GM19193 (cell line): ENCODE measurements around the gene MYO7A.

Experiments
- POLR2A ChIP-seq: IDR thresholded peaks from 4 replicates; pipeline ENCODE4 v1.6.1; 2011; ENCODE audit not compliant: insufficient read depth, insufficient read length; ENCODE audit errors: extremely low read depth

Gene MYO7A

GRCh38 chr11:77183431-77183984, 55.5 kb downstream of the MYO7A start:
- TF ChIP-seq POLR2A = no peak

GRCh38 chr11:77184136-77184860, 56.3 kb downstream of the MYO7A start:
- no peak for TF ChIP-seq POLR2A

DNA sequence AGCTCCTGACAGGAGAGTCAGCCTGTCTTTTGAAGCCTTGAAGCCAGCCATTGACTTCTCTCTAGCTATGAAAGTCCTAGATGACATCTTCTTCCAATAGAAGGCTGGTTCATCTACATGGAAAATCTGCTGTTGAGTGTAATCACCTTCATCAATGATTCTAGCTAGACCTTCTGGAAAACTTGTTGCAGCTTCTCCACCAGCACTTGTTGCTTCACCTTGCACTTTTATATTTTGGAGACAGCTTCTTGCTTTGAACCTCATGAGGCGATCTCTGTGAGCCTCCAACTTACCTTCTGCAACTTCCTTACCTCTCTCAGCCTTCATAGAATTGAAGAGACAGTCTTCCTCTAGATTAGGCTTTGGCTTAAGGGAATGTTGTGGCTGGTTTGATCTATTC, 58.3 kb downstream of the MYO7A start:
- TF ChIP-seq POLR2A = no peak

DNA sequence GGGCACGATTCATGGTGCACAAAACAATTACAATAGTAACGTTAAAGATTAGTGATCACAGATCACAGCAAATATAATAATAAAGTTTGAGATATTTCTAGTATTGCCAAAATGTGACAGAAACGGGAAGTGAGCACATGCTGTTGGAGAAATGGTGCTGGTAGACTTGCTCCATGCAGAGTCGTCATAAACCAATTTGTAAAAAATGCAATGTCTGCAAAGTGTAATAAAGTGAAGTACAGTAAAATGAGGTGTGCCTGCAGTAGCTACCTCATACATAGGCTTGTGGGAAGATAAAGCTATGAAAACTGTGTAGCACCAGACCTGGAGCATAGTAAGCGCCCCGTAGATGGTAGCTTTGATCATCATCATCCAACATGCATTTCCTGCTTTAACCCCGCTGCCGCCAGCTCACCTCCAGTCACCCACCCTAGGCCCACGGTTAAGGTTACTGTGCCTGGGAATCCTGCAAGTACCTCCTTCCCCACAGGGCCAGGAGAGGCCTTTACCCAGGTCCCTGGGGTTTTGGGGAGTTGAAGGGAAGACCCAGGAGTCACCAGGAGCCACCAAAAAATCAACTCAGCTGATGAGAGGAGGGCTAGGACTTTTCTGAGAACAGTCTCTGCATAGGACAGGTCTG, 59.2 kb downstream of the MYO7A start:
- no peak for TF ChIP-seq POLR2A

DNA sequence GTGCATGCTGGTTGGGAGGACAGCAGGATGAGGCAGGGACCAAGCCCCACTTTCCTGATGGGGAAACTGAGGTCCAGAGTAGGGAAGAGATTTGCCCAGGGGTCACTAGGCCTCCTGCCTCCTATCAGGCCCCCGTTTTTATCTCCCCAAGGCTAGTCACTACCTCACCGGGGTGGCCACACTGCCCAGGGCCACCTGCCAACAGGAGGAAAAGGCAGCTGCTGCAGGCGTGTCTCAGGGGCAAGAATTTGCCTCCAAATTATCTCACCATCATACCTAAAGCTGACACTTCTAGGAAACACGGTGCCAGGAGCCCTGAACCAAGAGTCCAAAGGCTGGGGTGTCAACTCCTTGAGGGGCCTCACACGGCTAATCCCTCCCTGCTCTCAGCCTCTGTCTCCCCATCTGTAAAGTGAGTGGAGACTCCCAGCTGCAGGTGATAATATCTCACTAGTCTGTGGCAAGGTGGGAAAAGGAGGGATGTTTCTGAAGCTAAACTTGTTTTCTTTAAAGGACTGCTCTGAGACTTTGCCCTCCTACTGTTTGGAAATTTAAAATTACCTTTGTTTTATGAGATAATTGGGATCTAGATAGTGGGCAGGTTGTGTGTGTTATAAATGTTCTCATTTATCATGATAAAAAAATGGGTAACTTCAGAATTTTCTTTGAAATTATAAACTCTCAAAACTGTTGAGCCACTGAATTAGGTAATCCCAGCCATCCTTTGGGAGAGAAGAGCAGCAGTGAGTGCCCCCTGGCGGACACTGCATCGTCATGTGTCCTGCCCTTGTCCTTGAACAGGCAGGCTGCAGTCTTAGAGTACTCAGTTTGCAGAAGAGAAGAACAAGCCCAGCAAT, 60.0 kb downstream of the MYO7A start:
- TF ChIP-seq POLR2A = no peak

- no peak for TF ChIP-seq POLR2A
Measured at GRCh38 chr11:77188633-77189491, 60.8 kb downstream of the MYO7A start.

DNA sequence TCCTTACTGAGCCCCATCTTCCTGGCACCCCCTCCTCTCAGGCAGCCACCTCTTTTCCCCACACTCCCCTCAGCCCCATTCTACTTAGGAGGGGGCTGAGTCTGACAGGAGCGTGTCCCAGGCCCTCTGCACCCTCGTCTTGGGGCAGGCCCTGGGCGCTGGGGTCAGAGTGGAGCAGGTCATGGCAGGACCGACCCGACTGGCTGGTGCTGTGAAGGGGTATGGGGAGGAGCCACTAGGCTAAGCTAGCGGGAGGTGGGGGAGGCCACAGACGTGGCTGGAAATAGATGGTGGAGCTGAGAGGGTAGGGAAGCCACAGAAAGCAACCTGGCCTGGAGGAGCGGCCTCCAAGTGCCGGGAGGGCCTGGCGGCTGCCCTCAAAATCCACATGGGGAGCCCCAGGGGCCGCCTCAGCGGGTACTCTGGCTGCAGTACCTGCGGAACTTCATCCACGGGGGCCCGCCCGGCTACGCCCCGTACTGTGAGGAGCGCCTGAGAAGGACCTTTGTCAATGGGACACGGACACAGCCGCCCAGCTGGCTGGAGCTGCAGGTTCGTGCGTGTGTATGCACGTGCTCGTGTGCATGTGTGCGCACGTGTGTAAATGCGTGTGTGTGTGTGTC, 61.7 kb downstream of the MYO7A start:
- no peak for TF ChIP-seq POLR2A

DNA sequence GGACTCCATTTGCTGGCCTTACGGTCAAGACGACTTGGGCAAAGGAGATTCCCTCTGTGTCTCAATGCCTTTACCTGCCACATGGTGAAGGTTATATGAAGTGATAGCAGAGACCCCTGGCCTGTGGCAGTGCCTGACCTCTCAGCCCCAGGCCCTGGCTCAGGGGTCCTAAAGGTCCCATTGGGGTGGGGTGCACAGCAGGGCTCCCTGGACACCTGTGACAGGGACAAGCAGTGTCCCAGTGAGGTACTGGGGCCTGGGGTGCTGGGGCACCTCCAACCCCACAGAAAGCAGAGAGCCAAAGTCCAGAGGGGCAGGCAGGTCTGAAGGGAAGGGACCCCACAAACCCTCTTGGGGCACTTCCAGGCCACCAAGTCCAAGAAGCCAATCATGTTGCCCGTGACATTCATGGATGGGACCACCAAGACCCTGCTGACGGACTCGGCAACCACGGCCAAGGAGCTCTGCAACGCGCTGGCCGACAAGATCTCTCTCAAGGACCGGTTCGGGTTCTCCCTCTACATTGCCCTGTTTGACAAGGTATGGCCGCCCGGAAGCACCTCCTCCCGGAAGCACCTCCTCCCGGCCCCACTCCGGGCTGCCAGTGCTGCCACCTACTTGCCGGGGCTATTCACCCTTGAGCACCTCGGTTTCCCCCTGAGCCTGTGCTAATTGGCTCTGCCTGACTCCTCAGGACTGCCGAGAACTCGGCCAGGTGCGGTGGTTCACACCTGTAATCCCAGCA, 62.5 kb downstream of the MYO7A start:
- no peak for TF ChIP-seq POLR2A

GRCh38 chr11:77191429-77191822, 63.4 kb downstream of the MYO7A start:
- TF ChIP-seq POLR2A = no peak

DNA sequence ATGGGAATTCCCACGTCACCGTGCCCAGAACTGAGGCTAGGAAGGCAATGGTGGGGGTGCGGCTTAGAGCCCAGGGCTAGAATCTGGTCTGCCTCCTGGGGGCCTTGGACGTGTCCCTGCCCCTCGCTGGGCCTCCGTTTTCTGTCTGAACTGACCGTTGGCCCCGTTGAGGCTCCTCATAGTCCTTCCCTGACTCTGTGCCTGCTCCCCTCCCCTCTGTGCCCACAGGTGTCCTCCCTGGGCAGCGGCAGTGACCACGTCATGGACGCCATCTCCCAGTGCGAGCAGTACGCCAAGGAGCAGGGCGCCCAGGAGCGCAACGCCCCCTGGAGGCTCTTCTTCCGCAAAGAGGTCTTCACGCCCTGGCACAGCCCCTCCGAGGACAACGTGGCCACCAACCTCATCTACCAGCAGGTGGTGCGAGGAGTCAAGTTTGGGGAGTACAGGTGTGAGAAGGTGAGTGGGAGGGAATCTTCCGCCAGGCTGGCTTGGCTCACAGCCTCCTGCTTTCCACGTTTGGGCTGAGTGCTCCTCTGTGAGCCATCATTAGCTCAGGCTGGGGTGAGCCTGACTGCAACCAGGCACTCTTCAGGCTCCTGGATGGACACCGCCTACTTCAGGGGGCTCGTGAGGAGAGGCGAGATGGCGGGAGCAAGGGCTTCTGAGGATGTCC, 63.9 kb downstream of the MYO7A start:
- no peak for TF ChIP-seq POLR2A

DNA sequence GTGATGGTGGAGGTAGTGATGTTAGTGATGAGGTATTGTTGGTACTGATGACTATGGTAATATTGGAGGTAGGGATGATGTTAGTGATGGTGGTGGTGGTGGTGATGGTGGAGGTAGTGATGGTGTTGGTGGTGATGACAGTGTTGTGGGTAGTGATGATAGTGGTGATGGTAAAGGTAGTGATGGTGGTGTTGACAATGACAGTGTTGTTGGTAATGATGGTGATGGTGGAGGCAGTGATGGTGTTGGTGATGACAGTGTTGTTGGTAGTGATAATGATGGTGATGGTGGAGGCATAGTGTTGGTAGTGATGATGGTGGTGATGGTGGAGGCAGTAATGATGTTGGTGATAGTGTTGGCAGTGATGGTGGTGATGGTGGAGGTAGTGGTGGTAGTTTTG, 65.1 kb downstream of the MYO7A start:
- TF ChIP-seq POLR2A = no peak

DNA sequence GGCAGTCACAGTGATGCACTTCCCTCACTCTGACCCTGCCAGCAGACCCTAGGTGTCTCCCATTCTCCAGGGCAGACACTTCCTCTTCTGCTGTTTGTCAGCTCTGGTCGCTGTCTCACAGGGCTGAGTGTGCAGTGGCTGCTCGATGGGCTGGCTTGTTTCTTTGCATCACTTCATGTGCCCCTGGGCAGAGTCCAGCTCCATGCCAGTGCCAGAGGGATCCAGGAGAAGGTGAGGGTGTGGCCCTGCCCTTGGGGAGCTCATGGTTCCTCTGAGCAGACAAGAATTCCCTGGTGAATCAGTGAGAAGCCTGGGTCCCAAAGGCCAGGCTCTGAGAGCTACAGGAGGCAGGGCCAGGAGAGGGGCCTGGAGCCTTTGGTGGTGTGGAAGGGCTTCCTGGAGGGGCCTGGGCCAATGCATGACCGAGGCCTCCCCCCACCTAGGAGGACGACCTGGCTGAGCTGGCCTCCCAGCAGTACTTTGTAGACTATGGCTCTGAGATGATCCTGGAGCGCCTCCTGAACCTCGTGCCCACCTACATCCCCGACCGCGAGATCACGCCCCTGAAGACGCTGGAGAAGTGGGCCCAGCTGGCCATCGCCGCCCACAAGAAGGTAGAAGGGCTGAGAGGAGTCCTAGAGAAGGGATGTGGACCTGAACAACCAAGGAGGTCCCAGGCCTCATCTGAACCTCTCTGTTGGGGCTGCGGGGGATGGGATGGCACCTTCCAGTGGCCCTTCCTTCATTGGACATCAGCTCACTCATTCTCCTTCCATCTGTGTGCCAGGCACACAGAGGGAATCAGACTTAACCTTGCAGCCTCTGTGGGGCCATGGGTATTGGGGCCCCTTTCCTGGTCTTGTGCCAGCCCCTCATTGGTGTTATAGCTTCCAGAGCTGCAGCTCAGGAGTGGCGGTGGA, 66.1 kb downstream of the MYO7A start:
- TF ChIP-seq POLR2A = no peak
